Activated CD4-positive, alpha-beta T cell treated with anti-CD3 and anti-CD28 coated beads, Interleukin-2, amount 10 ng/mL, durations not matched to agents 7 days and 5 days (primary cell): ENCODE data around the gene TENM3. TPM values are rescaled to one million over a fixed set of nuclear protein-coding genes. Genes with fewer than 3 reads are reported as not detected.

Source experiments
- CTCF ChIA-PET: fragments of 350-600 bp; sonication (Branson Sonifier 250); formaldehyde crosslinking; loops from one replicate; lab custom pipeline; 2021; ENCODE audit warnings: antibody characterized with exemption; lab: Charles Lee
- POLR2A ChIA-PET: fragments of 350-600 bp; sonication (Branson Sonifier 250); formaldehyde crosslinking; loops from one replicate; lab custom pipeline; 2021; ENCODE audit warnings: antibody characterized with exemption; lab: Charles Lee
- DNase-seq: peaks from one replicate; pipeline ENCODE4 v3.0.0-alpha.2; 2020
- H3K27ac Mint-ChIP-seq: one replicate; pipeline ENCODE4 v1.8.0; 2021; ENCODE audit warnings: mild to moderate bottlenecking, moderate library complexity, mixed read lengths
- H3K27me3 Mint-ChIP-seq: one replicate; pipeline ENCODE4 v1.8.0; 2021; ENCODE audit warnings: mixed read lengths
- H3K36me3 Mint-ChIP-seq: one replicate; pipeline ENCODE4 v1.8.0; 2021; ENCODE audit warnings: low read depth, mixed read lengths
- H3K4me1 Mint-ChIP-seq: one replicate; pipeline ENCODE4 v1.8.0; 2021; ENCODE audit warnings: mixed read lengths
- H3K4me3 Mint-ChIP-seq: one replicate; pipeline ENCODE4 v1.8.0; 2021; ENCODE audit warnings: mild to moderate bottlenecking, moderate library complexity, mixed read lengths
- H3K9me3 Mint-ChIP-seq: one replicate; pipeline ENCODE4 v1.8.0; 2021; ENCODE audit warnings: mixed read lengths
- total RNA-seq, 2 experiments: library from RNA; stranded (reverse); gene quantifications; one replicate each; pipeline ENCODE4 v1.2.3, GENCODE V29; 2021

Gene TENM3
- total RNA-seq, 2 experiments from 2014 or later = not detected

DNA sequence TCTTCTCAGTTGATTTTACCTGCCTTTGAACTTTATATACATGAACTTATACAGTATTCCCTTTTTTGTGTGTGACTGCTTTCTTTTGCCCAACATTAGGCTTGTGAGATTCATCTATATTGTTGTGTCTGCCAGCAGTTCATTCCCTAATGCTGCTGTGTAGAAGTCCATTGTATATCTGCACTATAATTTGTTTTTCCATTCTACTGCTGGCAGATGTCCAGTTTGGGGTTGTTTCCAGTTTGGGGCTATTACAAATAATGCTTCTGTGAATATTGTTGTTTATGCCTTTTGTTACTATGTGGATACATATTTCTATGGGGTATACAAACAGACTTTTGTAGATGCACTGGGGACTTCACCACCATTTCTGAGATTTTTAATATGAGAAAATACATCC is 405.6 kb downstream of the TENM3 start:
- H3K4me1 Mint-ChIP-seq = no peaks in the 10 kb centered on the region
- no peak for DNase-seq

DNA sequence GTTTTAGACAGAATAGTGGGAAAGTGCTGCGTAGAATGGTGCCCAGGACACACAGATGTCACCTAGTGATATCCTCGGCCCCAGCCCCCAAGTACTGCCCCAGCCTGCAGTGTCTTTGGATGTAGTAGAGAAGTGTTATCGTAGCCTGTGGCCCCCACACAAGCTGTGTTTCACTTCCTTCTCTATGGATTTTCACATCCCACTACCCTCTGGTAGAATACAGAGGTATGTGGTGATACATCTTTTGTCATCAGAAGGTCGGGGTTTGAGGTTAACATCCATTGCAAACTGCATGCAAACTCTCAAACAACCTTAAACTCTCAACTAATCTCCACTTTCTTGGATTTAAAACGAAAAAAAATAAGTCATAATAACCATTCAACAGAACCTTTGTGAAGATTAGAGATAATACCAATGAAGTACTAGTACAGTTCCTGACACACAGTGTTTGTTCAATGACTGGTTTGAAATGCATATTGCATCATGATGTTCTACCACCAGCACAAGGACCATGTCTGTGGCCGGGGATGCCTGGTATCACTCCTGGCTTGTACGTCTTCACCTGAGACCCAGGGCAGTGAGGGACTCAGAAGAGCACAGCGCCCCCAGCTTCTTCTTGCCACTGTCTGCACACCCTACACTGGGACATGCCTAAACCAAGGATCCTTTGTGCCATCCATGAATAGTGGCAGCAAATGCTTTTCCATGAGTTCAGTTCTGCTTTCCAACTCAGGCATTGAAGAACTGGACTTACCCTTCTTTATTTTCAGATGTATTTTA is 406.7 kb downstream of the TENM3 start:
- H3K36me3 Mint-ChIP-seq = no peaks in the 10 kb centered on the region
- no peak overlapping the region for H3K4me3 Mint-ChIP-seq
- no peak for DNase-seq
- H3K9me3 Mint-ChIP-seq = peaks cover 7% of the 10 kb centered on the region
- H3K27ac Mint-ChIP-seq = no peak overlapping the region
- H3K4me1 Mint-ChIP-seq = no peaks in the 10 kb centered on the region
- peaks cover 4% of the 10 kb centered on the region for H3K27me3 Mint-ChIP-seq
- CTCF ChIA-PET = no interaction called here
- POLR2A ChIA-PET = no interaction called here

More for the DNA sequence above, 405.6 kb downstream of the TENM3 start:
- no peak overlapping the region for H3K4me3 Mint-ChIP-seq
- ChIA-PET CTCF (no interaction called here), POLR2A (no interaction called here)
- H3K36me3 Mint-ChIP-seq = no peaks in the 10 kb centered on the region
- peaks cover 7% of the 10 kb centered on the region for H3K9me3 Mint-ChIP-seq
- no peak overlapping the region for H3K27ac Mint-ChIP-seq
- peaks cover 4% of the 10 kb centered on the region for H3K27me3 Mint-ChIP-seq

DNA sequence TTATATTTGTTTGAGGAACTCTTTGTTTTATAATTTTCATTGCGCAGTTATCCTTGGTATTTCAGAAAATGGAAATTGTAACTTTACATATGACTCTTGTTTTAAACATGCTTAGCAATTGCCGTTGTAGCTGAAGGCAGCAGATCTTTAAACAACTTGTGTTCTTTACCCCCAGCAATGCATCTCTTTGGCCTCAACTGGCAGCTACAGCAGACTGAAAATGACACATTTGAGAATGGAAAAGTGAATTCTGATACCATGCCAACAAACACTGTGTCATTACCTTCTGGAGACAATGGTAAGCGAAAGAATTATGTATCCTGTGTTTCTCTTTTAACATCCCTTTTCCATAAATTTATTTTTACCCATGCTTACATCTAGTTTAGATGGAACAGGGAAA is 410.4 kb downstream of the TENM3 start:
- Mint-ChIP-seq H3K27me3 (peaks cover 3% of the 10 kb centered on the region), H3K9me3 (no peaks in the 10 kb centered on the region), H3K27ac (no peak overlapping the region), H3K4me3 (no peak overlapping the region), H3K4me1 (no peaks in the 10 kb centered on the region), H3K36me3 (no peaks in the 10 kb centered on the region)
- POLR2A ChIA-PET = no interaction called here
- DNase-seq = no peak
- CTCF ChIA-PET = no interaction called here

DNA sequence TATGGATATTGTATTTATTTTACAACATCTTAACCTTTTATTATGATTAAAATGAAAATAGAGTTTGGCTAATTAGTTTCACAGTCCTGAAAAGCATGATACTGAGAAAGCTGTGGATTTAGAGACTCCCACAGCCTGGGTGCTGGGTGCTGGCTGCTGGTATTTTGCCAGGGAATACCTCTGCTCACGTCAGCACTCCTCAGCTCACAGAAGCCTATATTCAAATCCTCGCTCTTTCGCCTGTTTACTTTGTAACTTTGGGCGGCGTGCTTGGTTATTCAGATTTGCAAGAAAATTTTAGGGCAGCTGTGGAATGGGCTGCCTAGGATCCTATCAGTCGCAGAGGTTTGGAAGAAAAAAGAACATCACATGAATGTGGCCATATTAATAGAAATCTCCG is 412.1 kb downstream of the TENM3 start:
- POLR2A ChIA-PET = no interaction called here
- CTCF ChIA-PET = no interaction called here
- Mint-ChIP-seq H3K27me3 (peaks cover 3% of the 10 kb centered on the region), H3K27ac (no peak overlapping the region), H3K36me3 (no peaks in the 10 kb centered on the region), H3K4me3 (no peak overlapping the region), H3K4me1 (no peaks in the 10 kb centered on the region), H3K9me3 (no peaks in the 10 kb centered on the region)
- DNase-seq = no peak

DNA sequence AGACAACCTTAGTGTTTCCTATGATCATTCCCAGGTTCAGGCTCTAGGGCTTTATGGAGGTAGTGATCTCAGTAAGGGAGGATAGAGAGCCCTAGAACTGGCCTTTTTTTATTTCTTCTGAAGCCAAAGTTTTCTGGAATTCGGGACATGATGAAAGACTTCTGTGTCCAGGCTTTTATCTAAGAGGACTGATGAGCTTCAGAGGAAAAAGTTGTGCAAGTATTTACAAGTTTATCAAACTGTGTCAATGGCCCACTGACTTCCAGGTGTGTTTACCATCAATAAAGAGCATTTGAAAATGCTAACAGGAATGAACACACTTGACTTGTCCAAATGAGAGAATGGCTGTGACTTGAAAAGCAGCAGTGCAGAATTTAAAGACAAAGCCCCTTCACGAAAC is 419.3 kb downstream of the TENM3 start:
- no peaks in the 10 kb centered on the region for H3K36me3 Mint-ChIP-seq
- no peaks in the 10 kb centered on the region for H3K9me3 Mint-ChIP-seq
- no peak for DNase-seq
- POLR2A ChIA-PET = no interaction called here
- no peaks in the 10 kb centered on the region for H3K4me1 Mint-ChIP-seq
- CTCF ChIA-PET = no interaction called here
- no peak overlapping the region for H3K27ac Mint-ChIP-seq
- no peak overlapping the region for H3K4me3 Mint-ChIP-seq
- no peaks in the 10 kb centered on the region for H3K27me3 Mint-ChIP-seq

DNA sequence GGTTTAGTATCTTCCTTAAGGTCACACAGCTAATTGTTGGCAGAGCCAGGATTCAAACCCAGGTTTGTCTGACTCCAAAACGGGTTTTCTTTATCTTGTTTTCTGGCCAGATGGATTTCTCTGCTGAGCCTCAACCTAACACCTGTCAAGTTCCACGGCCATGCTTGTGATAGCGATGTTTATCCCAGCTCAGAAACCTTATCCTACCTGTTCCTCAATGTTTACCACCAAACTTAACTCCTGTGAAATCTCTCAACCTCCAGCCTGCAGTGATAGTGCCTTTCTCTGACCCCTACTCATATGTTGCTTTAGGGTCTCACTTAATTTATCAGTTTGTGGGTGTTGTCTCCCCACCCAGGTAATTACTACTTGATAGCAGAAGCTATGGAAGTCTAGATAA is 428.0 kb downstream of the TENM3 start:
- no peak for DNase-seq
- POLR2A ChIA-PET = no interaction called here
- CTCF ChIA-PET = no interaction called here
- Mint-ChIP-seq H3K36me3 (no peaks in the 10 kb centered on the region), H3K27me3 (no peaks in the 10 kb centered on the region), H3K9me3 (no peaks in the 10 kb centered on the region), H3K4me3 (no peak overlapping the region), H3K27ac (no peak overlapping the region), H3K4me1 (no peaks in the 10 kb centered on the region)

DNA sequence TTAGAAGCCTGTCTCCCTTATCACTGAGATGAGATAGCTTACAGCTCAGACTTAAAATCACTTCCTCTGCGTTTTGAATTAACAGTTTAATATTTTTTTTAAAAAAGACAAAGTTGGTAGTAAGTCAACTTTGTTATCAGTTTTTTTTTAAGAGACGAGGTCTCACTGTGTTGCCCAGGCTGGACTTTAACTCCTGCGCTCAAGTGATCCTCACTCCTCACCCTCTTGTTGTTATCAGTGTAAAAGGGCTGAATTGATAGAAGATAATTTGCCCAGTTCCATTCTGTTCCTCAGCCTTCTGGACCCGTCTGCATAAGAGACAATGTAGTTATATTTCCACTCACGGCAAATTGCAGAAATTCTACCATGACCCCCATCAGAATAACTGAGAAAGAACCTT is 428.5 kb downstream of the TENM3 start:
- Mint-ChIP-seq H3K9me3 (no peaks in the 10 kb centered on the region), H3K36me3 (no peaks in the 10 kb centered on the region), H3K27me3 (no peaks in the 10 kb centered on the region), H3K4me1 (no peaks in the 10 kb centered on the region), H3K27ac (no peak overlapping the region), H3K4me3 (no peak overlapping the region)
- no peak for DNase-seq
- POLR2A ChIA-PET = no interaction called here
- CTCF ChIA-PET = no interaction called here

DNA sequence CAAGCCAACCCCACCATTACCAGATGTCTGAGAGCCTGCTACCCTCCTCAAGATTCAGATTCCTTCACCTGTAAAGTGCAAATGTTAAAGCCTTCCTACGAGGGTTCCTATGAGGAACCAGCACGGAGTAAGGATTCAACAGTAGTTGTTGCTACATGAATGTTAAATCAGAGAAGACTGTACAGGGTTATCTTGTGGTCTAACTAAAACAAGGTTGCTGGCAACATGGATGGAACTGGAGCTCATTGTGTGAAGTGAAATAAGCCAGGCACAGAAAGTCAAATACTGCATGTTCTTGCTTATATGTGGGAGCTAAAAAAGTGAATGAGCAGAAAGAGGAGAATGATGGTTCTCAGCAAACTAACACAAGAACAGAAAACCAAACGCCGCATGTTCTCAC is 435.4 kb downstream of the TENM3 start:
- Mint-ChIP-seq H3K4me1 (no peaks in the 10 kb centered on the region), H3K4me3 (no peak overlapping the region)
- POLR2A ChIA-PET = no interaction called here

DNA sequence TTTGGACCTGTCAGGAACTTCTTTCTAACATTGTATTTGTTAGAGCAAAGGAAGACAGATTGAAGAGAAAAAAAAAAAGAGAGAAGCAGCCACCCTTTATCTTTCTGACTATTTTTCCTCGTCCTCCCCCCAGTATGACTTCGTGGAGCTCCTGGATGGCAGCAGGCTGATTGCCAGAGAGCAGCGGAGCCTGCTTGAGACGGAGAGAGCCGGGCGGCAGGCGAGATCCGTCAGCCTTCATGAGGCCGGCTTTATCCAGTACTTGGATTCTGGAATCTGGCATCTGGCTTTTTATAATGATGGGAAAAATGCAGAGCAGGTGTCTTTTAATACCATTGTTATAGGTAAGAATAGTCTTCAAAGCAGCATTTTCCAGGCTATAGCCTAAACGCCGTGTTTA is 436.3 kb downstream of the TENM3 start:
- Mint-ChIP-seq H3K36me3 (no peaks in the 10 kb centered on the region), H3K9me3 (no peaks in the 10 kb centered on the region), H3K27me3 (peaks cover 4% of the 10 kb centered on the region), H3K4me3 (no peak overlapping the region), H3K27ac (no peak overlapping the region), H3K4me1 (no peaks in the 10 kb centered on the region)
- ChIA-PET CTCF (interaction anchor here (0.6 kb wide), 1 partner anchor 65 kb away, joined by 4 read pairs; no protein-coding TSS in a partner anchor), POLR2A (no interaction called here)
- DNase-seq = no peak

More for the DNA sequence above, 435.4 kb downstream of the TENM3 start:
- no peaks in the 10 kb centered on the region for H3K9me3 Mint-ChIP-seq
- no peak overlapping the region for H3K27ac Mint-ChIP-seq
- H3K27me3 Mint-ChIP-seq = no peaks in the 10 kb centered on the region
- CTCF ChIA-PET = interaction anchor here (0.5 kb wide), 1 partner anchor 63 kb away, joined by 6 read pairs; no protein-coding TSS in a partner anchor
- H3K36me3 Mint-ChIP-seq = no peaks in the 10 kb centered on the region
- no peak for DNase-seq

DNA sequence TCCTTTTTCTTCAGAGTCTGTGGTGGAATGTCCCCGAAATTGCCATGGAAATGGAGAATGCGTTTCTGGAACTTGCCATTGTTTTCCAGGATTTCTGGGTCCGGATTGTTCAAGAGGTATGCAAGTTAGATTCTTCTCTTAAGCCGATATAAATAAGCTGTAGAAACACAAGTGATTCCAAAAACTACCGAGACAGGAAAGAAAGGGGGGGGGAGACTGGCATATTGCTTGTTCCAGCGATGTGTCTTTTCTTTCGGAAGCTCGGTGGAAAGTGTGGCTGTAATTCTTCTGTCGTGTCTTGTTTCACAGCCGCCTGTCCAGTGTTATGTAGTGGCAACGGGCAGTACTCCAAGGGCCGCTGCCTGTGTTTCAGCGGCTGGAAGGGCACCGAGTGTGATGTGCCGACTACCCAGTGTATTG is 437.0 kb downstream of the TENM3 start:
- CTCF ChIA-PET = no interaction called here

DNA sequence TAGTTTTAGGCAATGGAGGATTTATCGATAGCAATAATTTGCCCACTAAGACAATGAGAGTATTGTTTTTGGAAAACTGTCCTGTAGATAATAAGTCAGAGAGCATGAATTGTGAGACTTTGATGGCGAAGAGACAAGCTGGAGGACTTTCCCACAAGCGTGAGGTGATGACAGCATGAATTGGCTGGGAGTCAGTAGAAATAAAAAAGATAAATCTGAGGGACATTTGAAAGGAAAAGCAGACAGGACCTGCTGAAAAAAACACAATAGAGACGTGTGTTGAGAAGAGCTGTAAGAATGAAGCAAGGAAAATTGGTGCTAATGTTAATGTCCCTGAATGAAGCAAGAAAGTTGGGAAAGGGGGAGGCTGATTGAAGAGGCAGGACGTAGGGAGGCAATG is 440.5 kb downstream of the TENM3 start:
- peaks cover 6% of the 10 kb centered on the region for H3K27me3 Mint-ChIP-seq
- no peaks in the 10 kb centered on the region for H3K4me1 Mint-ChIP-seq
- H3K4me3 Mint-ChIP-seq = no peak overlapping the region
- H3K27ac Mint-ChIP-seq = no peak overlapping the region
- no peak for DNase-seq
- ChIA-PET POLR2A (no interaction called here), CTCF (no interaction called here)
- no peaks in the 10 kb centered on the region for H3K36me3 Mint-ChIP-seq
- no peaks in the 10 kb centered on the region for H3K9me3 Mint-ChIP-seq

More for the DNA sequence above, 437.0 kb downstream of the TENM3 start:
- Mint-ChIP-seq H3K27ac (no peak overlapping the region), H3K4me1 (no peaks in the 10 kb centered on the region), H3K4me3 (no peak overlapping the region), H3K9me3 (no peaks in the 10 kb centered on the region), H3K27me3 (peaks cover 4% of the 10 kb centered on the region), H3K36me3 (no peaks in the 10 kb centered on the region)
- POLR2A ChIA-PET = no interaction called here
- DNase-seq = no peak

DNA sequence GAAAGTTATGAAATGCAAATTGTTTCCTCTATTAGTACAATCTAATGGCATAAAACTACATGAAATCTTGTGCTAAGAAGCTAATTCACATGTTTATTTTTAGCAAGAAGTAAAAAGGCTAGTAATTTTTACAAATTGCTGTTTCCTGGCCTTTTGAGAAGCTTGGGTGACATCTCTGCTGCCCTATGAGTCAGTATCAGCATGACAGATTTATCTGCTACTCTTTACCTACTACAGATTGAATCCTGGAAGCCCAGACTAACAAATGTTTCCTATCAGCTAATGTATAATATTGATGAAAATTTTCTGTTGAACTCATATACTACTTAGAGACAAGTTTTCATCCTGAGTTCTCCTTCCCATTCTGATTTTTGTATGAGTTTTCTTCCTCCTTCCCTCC is 441.6 kb downstream of the TENM3 start:
- POLR2A ChIA-PET = no interaction called here
- Mint-ChIP-seq H3K4me1 (no peaks in the 10 kb centered on the region), H3K4me3 (no peak overlapping the region), H3K9me3 (no peaks in the 10 kb centered on the region), H3K27ac (no peak overlapping the region), H3K36me3 (no peaks in the 10 kb centered on the region), H3K27me3 (peaks cover 6% of the 10 kb centered on the region)
- CTCF ChIA-PET = no interaction called here
- no peak for DNase-seq

DNA sequence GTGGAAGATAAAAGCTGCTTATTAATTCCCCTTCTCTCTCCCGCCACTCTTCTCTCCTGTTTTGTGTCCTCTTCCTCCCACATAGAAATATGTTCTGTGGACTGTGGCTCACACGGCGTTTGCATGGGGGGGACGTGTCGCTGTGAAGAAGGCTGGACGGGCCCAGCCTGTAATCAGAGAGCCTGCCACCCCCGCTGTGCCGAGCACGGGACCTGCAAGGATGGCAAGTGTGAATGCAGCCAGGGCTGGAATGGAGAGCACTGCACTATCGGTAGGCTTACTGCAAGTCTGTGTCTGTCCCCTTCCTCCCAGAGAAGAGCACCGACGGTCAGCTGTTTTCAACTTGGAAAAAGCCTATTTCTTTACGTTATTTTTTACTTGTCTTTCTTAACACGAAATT is 444.9 kb downstream of the TENM3 start:
- CTCF ChIA-PET = interaction anchor here (0.6 kb wide), 1 partner anchor 132 kb away, joined by 3 read pairs; no protein-coding TSS in a partner anchor
- H3K27me3 Mint-ChIP-seq = peaks cover 6% of the 10 kb centered on the region

DNA sequence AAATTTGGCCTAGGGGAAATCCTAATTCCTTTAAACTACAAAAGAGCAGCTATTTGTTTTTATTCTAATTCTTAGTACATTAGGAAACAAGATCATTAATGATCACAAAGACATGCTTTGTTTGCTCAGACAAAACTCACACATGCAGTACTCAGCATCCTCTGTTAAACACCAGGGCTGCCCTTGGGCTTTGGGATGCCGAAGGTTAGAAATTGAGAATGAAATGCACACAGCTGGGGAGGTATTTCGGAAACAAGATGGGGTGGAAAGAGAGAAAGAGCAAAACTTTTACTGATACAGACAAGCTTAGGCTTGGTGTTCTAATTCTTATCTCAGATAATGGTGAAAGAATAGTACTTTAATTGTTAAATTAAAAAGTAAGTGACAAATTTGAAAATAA is 451.3 kb downstream of the TENM3 start:
- DNase-seq = no peak
- Mint-ChIP-seq H3K27me3 (no peaks in the 10 kb centered on the region), H3K27ac (no peak overlapping the region), H3K36me3 (no peaks in the 10 kb centered on the region), H3K4me3 (no peak overlapping the region), H3K4me1 (no peaks in the 10 kb centered on the region), H3K9me3 (no peaks in the 10 kb centered on the region)
- POLR2A ChIA-PET = no interaction called here
- CTCF ChIA-PET = no interaction called here

More for the DNA sequence above, 444.9 kb downstream of the TENM3 start:
- H3K4me1 Mint-ChIP-seq = no peaks in the 10 kb centered on the region
- no peaks in the 10 kb centered on the region for H3K9me3 Mint-ChIP-seq
- no peak overlapping the region for H3K4me3 Mint-ChIP-seq
- H3K27ac Mint-ChIP-seq = no peak overlapping the region
- H3K36me3 Mint-ChIP-seq = no peaks in the 10 kb centered on the region
- POLR2A ChIA-PET = no interaction called here
- no peak for DNase-seq
